Uterus (tissue), 4 donors: ENCODE measurements around the gene FMNL2. TPM values are rescaled to one million over a fixed set of nuclear protein-coding genes. Genes with fewer than 3 reads are reported as not detected.

Experiments used
- DNase-seq, 2 donors: peaks; one replicate each; pipeline ENCODE4 v3.0.0-alpha.2; 2019 to 2020
- H3K27ac ChIP-seq, 2 donors: fragments of 200-600 bp; sonication (generic); 1 replicate in 1 of 2; 2 replicates in 1 of 2; pipeline ENCODE4 v1.5.1; 2016 to 2018
- H3K27me3 ChIP-seq, 2 donors: fragments of 200-600 bp; sonication (generic); one replicate each; pipeline ENCODE4 v1.5.1; 2018 to 2019; ENCODE audit warnings: control low read depth in 1 of 2
- H3K36me3 ChIP-seq, 2 donors: fragments of 200-600 bp; sonication (generic); one replicate each; pipeline ENCODE4 v1.5.1; 2019; ENCODE audit warnings: control low read depth in 1 of 2
- H3K4me1 ChIP-seq, 2 donors: fragments of 200-600 bp; sonication (generic); one replicate each; pipeline ENCODE4 v1.5.1; 2018 to 2019; ENCODE audit warnings: control low read depth in 1 of 2
- H3K4me3 ChIP-seq, 2 donors: fragments of 200-600 bp; sonication (generic); 1 replicate in 1 of 2; 2 replicates in 1 of 2; pipeline ENCODE4 v1.5.1; 2018 to 2019; ENCODE audit warnings: mild to moderate bottlenecking in 1 of 2
- H3K9me3 ChIP-seq, 2 donors: fragments of 200-600 bp; sonication (generic); one replicate each; pipeline ENCODE4 v1.5.1; 2019; ENCODE audit warnings: control low read depth in 1 of 2
- POLR2A ChIP-seq, 2 donors: fragments of 450-650 bp; IDR thresholded peaks; one replicate each; pipeline ENCODE4 v1.6.1; 2016; ENCODE audit warnings: antibody characterized with exemption in 2 of 2, mild to moderate bottlenecking in 1 of 2, moderate library complexity in 1 of 2
- intact Hi-C: fragments of 100-400 bp; cut with DNase I; formaldehyde crosslinking; loops from one replicate; pipeline ENCODE4 v1.15.1; 2023; ENCODE audit warnings: low total_unique reads
- total RNA-seq, 4 donors: library from RNA; depleted of rRNA in 3 of 4; stranded (reverse); fragments of >200 nt in 3 of 4; gene quantifications; one replicate each; pipeline versions ENCODE4 v1.1.0 to v1.2.4, GENCODE V29; 2014 to 2023
- TF ChIP-seq, protein P1 (sequence below), 4 experiments: fragments of 200-600 bp in 2 of 4; fragments of 450-650 bp in 2 of 4; sonication (generic) in 2 of 4; IDR thresholded peaks; one replicate each; pipeline ENCODE4 v1.5.1; 2016 to 2019; ENCODE audit warnings: antibody characterized with exemption in 4 of 4, mild to moderate bottlenecking in 2 of 4, moderate library complexity in 1 of 4
- donor health status: DM: yes; HTN: yes; CAD: no.

The FMNL2 gene
- total RNA-seq, 4 donors from 2014 or later: 10.0 to 66.9 (median 33.4) TPM

DNA sequence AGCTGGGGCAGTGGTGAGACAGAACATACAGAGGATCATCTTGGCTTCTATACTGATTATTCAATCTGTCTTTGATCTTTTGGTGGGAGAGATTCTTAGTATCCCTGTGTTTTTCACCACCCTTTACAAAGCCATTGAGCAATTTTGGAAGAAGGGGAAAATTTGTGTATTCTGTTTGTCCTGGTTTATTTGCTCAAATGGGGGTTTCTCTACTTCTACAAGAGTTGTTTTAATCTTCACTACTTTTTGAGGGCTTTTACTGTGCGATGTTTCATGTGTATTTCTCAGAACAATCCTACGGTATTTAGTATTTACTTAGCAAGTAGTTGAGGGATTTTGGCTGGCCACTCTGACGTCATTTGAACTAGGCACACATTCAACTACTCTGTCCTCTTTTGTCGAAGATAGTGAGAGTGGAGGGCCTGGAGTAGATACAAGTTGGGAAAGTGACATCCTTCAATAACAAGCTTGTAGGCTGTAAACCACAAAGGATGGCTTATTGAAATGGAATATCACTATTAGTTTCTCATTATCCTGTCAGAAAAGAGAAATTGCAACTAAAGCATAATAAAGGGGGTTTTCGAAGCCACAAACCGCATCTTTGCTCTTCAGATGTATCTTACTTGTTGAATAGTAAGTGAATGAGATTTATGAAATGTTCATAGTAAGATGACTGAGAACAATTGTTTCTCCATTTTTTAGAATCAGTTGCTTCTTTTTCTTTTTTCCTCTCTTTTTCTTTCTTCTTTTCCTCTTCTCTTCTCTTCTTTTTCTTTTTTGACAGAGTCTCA is 24.8 kb downstream of the FMNL2 start:
- Histone ChIP-seq H3K4me3 (no peak overlapping the region), H3K9me3 (no peaks in the 10 kb centered on the region), H3K36me3 (no peaks in the 10 kb centered on the region), H3K4me1 (no peaks in the 10 kb centered on the region), H3K27me3 (no peaks in the 10 kb centered on the region), H3K27ac (no peak overlapping the region)
- intact Hi-C loops: no loop called here
- no peak for TF ChIP-seq POLR2A (IDR thresholded peaks at IDR 0.05)
- TF ChIP-seq, protein P1, sequence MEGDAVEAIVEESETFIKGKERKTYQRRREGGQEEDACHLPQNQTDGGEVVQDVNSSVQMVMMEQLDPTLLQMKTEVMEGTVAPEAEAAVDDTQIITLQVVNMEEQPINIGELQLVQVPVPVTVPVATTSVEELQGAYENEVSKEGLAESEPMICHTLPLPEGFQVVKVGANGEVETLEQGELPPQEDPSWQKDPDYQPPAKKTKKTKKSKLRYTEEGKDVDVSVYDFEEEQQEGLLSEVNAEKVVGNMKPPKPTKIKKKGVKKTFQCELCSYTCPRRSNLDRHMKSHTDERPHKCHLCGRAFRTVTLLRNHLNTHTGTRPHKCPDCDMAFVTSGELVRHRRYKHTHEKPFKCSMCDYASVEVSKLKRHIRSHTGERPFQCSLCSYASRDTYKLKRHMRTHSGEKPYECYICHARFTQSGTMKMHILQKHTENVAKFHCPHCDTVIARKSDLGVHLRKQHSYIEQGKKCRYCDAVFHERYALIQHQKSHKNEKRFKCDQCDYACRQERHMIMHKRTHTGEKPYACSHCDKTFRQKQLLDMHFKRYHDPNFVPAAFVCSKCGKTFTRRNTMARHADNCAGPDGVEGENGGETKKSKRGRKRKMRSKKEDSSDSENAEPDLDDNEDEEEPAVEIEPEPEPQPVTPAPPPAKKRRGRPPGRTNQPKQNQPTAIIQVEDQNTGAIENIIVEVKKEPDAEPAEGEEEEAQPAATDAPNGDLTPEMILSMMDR (IDR thresholded peaks at IDR 0.05): no peak
- DNase-seq: no peak

DNA sequence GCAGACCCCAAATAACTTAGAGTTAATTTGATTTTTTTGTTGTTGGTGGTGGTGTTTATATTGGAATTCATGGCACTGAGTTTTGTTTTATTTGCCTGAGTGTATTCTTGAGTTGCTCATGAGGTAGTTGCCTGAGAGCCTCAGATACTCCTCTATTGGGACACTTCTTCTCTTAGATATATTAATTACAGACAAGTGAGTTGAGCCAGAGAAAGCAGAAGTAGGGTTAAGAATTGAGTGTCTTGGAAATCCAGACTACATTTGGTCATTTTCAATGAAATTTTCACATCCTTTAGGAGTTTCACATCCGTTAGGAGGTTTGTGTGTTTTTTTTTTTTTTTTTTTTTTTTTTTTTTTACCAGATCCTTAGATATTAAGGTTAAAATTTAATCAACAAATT is 29.0 kb downstream of the FMNL2 start:
- Histone ChIP-seq H3K4me1 (no peaks in the 10 kb centered on the region), H3K36me3 (no peaks in the 10 kb centered on the region), H3K27me3 (no peaks in the 10 kb centered on the region), H3K9me3 (no peaks in the 10 kb centered on the region), H3K4me3 (no peak overlapping the region), H3K27ac (no peak overlapping the region)
- intact Hi-C loops: no loop called here
- no peak for DNase-seq
- no peak for TF ChIP-seq POLR2A (IDR thresholded peaks at IDR 0.05)
- TF ChIP-seq, protein P1 (IDR thresholded peaks at IDR 0.05): no peak

DNA sequence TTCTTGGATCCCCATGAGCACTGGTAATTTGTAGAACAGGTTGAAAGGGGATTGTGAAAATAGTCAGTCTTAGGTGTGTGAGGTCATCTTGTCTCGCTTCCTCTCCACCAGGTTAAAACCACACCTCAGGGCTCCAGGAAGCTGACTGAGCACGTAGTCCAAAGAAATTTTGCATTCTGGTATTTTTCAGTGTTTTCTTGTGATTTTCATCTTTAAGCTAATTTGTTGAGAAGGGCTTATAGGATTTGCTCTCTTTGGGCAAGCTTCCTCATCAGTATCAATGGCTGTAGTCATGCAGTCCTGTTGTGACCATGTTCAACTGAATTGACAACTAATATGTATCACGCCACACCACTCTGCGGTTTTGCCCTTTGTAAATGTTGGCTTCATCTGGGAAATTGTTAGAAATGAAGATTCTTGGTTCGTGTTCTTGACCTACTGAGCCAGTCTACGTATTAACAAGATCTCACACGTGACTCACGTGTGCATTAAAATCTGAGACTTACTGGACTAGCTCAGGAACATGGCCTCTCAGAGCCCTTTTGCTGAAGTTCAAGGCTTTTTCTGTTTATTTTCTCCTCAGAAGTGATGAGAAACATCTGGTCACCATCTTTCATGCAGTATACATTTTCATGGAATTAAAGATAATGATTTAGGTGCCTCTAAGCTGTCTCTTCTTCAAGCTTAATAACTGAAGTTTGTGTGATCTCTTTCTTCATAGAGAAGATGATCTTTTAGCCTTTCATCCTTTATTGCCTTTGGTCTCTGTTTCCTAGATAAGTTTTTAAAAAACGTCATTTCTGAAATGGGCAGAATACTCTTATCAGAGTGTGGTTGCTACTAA is 32.8 kb downstream of the FMNL2 start:
- intact Hi-C loops: no loop called here
- Histone ChIP-seq H3K4me3 (no peak overlapping the region), H3K27ac (no peak overlapping the region), H3K4me1 (no peaks in the 10 kb centered on the region), H3K27me3 (no peaks in the 10 kb centered on the region), H3K36me3 (no peaks in the 10 kb centered on the region), H3K9me3 (no peaks in the 10 kb centered on the region)
- DNase-seq: no peak
- no peak for TF ChIP-seq POLR2A (IDR thresholded peaks at IDR 0.05)
- TF ChIP-seq, protein P1 (IDR thresholded peaks at IDR 0.05): no peak

DNA sequence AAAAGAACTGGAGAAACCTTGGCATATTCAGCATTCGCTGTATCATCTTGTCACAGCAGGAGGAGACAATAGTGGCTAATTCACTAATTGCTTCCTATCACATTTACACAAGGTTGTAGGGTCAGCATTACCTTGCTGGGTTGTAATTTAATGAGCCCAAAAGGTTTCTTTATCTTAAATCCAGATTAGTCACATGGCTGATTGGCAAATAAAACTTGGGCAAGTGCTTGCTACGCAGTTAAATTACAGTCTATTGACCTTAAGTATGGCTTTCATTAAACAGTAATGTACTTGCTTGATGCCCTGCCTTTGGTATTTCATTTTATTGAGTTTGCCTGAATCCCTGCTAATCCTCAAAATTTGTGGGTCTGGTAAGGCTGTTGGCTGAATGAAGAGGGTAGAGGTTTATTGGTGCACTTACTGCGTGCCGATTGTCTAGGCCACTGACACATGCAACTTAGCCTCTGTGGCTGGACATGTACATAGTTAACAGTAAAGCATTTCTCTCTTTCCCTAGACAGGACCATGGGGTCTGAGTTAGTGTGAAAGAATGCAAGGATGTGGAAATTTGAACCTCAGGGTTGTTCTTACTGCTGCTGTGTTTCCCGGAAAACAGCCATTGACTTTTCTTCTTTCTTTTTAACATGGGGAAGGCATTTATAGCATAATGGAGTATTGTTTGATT is 34.3 kb downstream of the FMNL2 start:
- Histone ChIP-seq H3K27ac (no peak overlapping the region), H3K36me3 (no peaks in the 10 kb centered on the region), H3K4me3 (no peak overlapping the region), H3K4me1 (no peaks in the 10 kb centered on the region), H3K27me3 (no peaks in the 10 kb centered on the region), H3K9me3 (no peaks in the 10 kb centered on the region)
- no peak for DNase-seq
- intact Hi-C loops: no loop called here
- TF ChIP-seq, protein P1 (IDR thresholded peaks at IDR 0.05): no peak
- no peak for TF ChIP-seq POLR2A (IDR thresholded peaks at IDR 0.05)
